Mesothelial cell of epicardium (in vitro differentiated cells): ENCODE measurements around the gene GATAD2A. TPM values are rescaled to one million over a fixed set of nuclear protein-coding genes. Genes with fewer than 3 reads are reported as not detected.

Experiments
- DNase-seq, 2 experiments: peaks; one replicate each; pipeline ENCODE4 v3.0.0; 2021; ENCODE audit warnings: low spot score in 2 of 2; ENCODE audit not compliant: unreplicated experiment in 2 of 2
- H3K27ac Mint-ChIP-seq: 2 replicates; pipeline ENCODE4 v1.8.0; 2021; ENCODE audit warnings: mixed read lengths
- H3K27me3 Mint-ChIP-seq: 2 replicates; pipeline ENCODE4 v1.8.0; 2021; ENCODE audit warnings: low read depth, mixed read lengths
- H3K36me3 Mint-ChIP-seq: 2 replicates; pipeline ENCODE4 v1.8.0; 2021; ENCODE audit warnings: mixed read lengths
- H3K4me1 Mint-ChIP-seq: 2 replicates; pipeline ENCODE4 v1.8.0; 2021; ENCODE audit warnings: mixed read lengths
- H3K4me3 Mint-ChIP-seq: 2 replicates; pipeline ENCODE4 v1.8.0; 2021; ENCODE audit warnings: mild to moderate bottlenecking, moderate library complexity, mixed read lengths
- H3K9me3 Mint-ChIP-seq: 2 replicates; pipeline ENCODE4 v1.8.0; 2021; ENCODE audit warnings: mixed read lengths
- total RNA-seq: library from RNA; stranded (reverse); gene quantifications from 3 replicates; pipeline ENCODE4 v1.2.1, GENCODE V29; 2021
- TF ChIP-seq, protein P1 (sequence below): fragments of 200-600 bp; sonication (generic); IDR thresholded peaks from one replicate; pipeline ENCODE4 v1.5.0; 2021; ENCODE audit warnings: antibody characterized with exemption; ENCODE audit not compliant: unreplicated experiment

The GATAD2A gene
- total RNA-seq, 1 donor from 2014 or later = 113 TPM

DNA sequence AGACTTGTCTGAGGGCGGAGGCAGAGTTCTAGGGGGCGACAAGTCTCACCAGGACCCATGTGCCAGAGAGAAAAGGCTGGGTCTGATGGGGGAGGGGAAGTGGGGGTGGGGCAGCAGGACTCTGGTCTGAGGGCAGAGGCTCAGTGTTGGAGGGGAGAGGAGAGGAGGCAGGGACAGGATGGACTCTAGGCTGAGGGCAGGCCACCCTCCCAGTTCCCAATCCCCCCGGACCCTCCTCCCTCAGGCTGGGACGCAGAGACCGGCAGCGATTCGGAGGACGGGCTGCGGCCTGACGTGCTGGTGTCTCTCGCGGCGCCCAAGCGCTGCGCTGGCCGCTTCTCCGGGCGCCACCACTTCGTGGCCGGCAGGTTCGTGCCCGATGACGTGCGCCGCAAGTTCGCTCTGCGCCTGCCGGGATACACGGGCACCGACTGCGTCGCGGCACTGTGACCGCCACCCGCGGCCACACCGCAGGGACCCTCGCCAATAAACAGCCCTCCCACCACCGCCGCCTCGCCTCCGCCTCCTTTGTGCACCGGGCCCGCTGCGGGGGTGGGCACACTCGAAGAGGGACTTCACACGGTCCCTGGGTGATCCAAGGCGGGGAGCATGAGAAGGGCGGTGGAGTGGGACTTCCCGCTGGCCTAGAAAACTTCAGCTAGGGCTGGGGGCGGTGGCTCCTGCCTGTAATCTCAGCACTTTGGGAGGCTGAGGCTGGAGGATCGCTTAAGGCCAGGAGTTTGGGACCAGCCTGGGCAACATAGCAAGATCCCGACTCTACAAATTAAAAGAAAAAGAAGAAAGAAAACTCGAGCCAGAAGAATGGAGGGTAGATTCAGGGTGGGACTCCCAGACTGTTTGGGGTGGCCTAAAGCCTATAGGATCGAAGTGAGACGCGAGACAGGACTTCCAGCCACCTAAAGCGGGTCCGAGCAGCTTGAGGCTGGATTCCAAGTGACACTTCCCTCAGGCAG, 131.9 kb downstream of the GATAD2A start:
- Mint-ChIP-seq H3K4me3 (peak overlapping the region; percentile 70), H3K27me3 (peaks cover 6% of the 10 kb centered on the region), H3K4me1 (peaks cover 26% of the 10 kb centered on the region), H3K27ac (no peak overlapping the region), H3K9me3 (no peaks in the 10 kb centered on the region), H3K36me3 (no peaks in the 10 kb centered on the region)
- DNase-seq = no peak
- TF ChIP-seq, protein P1, sequence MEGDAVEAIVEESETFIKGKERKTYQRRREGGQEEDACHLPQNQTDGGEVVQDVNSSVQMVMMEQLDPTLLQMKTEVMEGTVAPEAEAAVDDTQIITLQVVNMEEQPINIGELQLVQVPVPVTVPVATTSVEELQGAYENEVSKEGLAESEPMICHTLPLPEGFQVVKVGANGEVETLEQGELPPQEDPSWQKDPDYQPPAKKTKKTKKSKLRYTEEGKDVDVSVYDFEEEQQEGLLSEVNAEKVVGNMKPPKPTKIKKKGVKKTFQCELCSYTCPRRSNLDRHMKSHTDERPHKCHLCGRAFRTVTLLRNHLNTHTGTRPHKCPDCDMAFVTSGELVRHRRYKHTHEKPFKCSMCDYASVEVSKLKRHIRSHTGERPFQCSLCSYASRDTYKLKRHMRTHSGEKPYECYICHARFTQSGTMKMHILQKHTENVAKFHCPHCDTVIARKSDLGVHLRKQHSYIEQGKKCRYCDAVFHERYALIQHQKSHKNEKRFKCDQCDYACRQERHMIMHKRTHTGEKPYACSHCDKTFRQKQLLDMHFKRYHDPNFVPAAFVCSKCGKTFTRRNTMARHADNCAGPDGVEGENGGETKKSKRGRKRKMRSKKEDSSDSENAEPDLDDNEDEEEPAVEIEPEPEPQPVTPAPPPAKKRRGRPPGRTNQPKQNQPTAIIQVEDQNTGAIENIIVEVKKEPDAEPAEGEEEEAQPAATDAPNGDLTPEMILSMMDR = no peak

DNA sequence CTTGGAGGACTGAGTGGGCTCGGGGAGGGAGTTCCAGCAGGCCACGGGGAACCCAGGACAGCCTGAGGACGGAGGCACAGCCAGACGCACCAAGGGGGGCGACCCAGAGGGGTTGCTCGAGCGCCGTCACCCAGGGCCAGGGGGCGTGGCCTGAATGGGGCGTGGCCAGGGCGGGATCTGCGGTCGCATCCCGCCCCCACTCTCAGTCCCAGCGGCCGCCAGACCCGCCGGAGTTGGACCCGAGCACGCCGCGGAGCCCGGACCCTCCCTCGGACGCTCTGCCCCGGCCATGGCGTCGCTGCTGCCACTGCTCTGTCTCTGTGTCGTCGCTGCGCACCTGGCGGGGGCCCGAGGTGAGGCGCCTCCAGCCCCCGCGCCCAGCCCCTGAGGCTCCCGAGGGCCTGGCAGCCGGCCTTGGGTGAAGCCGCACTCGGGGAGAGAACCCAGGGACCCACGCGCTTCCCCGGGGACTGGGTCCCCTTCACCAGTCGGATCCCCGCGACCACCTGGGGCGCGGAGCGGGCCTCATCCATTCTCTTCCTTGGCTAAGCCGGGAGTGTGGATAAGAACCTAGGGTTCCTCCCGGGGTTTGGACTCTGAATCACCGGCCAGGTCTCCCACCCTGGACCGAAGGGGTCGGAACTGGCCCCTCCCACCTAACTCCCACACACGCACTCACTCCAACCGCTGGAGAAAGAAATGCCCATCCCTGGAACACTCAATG, 132.7 kb downstream of the GATAD2A start, which contains the start of gene CILP2:
Gene CILP2, plus strand, starts transcription at position 205 of the 724 bp plus-strand sequence. Its CDS starts 85 bp downstream, at position 290.
- peak; percentile 67 to 77 for DNase-seq
- no peak within 1 kb of the TSS for H3K27ac Mint-ChIP-seq
- TF ChIP-seq, protein P1 = no peak
- H3K9me3 Mint-ChIP-seq = no peaks in the 10 kb centered on the region
- peak within 1 kb of the TSS; percentile 70 for H3K4me3 Mint-ChIP-seq
- no peaks in the 10 kb centered on the region for H3K36me3 Mint-ChIP-seq
- peaks cover 23% of the 10 kb centered on the region for H3K4me1 Mint-ChIP-seq
- peaks cover 6% of the 10 kb centered on the region for H3K27me3 Mint-ChIP-seq

DNA sequence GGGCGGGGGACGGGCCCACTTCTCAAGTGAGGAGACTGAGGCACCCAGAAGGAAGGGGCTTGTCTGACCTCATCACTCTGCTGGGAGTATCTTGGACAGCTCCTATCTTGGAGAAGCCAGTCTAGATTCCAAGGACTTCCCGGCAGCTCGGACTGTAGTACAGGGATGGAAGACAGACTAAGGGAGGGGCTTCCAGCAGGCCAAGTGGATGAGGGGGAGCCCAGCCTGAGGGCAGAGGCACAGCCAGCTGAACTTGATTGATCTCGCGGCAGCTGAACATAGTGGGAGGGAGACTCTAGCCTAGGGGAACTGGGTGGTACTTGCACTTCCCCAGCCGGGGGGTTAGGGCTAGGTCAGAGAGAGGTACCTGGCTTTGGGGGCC, 133.3 kb downstream of the GATAD2A start:
- Mint-ChIP-seq H3K9me3 (no peaks in the 10 kb centered on the region), H3K36me3 (no peaks in the 10 kb centered on the region), H3K27me3 (peaks cover 6% of the 10 kb centered on the region), H3K27ac (no peak overlapping the region), H3K4me3 (peak overlapping the region; percentile 70), H3K4me1 (peaks cover 20% of the 10 kb centered on the region)
- no peak for DNase-seq
- TF ChIP-seq, protein P1 = no peak

DNA sequence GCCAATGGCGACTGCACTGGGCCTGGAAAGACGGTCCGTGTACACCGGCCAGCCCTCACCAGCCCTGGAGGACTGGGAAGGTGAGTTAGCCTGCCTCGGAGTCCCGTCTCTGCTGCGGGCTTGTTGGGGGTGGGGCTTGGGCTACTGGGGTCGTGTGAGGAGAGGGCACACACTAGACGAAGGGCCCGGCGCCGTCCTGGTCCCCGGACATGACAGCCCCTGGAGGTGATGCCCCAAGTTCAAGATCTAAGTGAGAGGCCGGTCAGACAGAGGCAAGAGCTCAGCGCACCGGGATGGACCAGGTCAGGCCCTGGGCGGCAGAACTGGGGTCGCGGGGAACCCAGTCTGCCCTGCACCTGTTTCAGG, 134.2 kb downstream of the GATAD2A start:
- H3K4me1 Mint-ChIP-seq = peaks cover 14% of the 10 kb centered on the region

DNA sequence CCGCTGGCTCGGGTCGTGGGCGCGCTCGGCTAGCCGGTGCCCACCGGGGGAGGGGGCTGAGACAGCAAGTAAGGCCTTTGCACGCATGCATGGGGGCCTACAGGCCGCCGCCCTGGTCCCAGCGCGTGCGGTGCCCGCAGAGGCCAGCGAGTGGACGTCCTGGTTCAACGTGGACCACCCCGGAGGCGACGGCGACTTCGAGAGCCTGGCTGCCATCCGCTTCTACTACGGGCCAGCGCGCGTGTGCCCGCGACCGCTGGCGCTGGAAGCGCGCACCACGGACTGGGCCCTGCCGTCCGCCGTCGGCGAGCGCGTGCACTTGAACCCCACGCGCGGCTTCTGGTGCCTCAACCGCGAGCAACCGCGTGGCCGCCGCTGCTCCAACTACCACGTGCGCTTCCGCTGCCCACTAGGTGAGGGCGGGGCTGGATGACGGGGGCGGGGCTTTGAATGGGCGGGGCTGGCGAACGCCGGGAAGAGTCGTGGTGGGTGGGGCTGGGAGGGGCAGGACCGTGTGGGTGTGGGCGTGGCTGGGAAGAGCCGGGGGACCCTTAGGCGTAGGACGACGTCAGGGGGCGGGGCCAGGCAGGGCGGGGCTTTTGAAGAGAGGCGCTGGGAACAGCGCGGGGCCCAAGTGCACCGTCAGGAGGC, 134.7 kb downstream of the GATAD2A start:
- H3K4me3 Mint-ChIP-seq = no peak overlapping the region
- H3K4me1 Mint-ChIP-seq = peaks cover 14% of the 10 kb centered on the region
- H3K27ac Mint-ChIP-seq = no peak overlapping the region
- no peaks in the 10 kb centered on the region for H3K36me3 Mint-ChIP-seq
- TF ChIP-seq, protein P1 = no peak
- no peak for DNase-seq
- no peaks in the 10 kb centered on the region for H3K9me3 Mint-ChIP-seq
- peaks cover 6% of the 10 kb centered on the region for H3K27me3 Mint-ChIP-seq

More for the DNA sequence above, 134.2 kb downstream of the GATAD2A start:
- no peaks in the 10 kb centered on the region for H3K36me3 Mint-ChIP-seq
- H3K27ac Mint-ChIP-seq = no peak overlapping the region
- H3K27me3 Mint-ChIP-seq = peaks cover 6% of the 10 kb centered on the region
- H3K4me3 Mint-ChIP-seq = no peak overlapping the region
- DNase-seq = no peak
- TF ChIP-seq, protein P1 = no peak
- H3K9me3 Mint-ChIP-seq = no peaks in the 10 kb centered on the region
